ENCODE measurements around the gene ELMO1.
A peak's percentile ranks its signal among the peaks of the same experiment; 100 is the strongest.

The ELMO1 gene

DNA sequence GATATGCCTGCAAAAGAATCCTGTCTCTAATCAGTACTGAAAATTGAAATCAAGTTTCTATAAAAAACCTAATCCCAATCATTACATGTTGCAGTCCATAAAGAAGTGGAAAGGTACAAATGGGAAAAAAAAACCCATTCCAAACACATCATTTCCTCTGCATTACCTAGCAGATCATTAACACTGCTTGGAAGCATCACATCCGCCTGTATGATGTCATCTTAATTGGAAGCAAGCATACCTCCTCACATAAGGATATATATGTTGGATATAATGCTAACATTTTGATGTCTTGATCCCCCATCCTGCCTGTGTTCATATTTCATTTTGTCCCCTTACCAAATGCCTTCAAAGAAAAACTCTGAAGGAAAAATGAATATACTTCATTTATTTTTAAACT is 483.0 kb downstream of the ELMO1 start:
- no peak for DNase-seq

GRCh38 chr7:36964297-36964696 is 484.4 kb downstream of the ELMO1 start:
- DNase-seq = no peak

DNA sequence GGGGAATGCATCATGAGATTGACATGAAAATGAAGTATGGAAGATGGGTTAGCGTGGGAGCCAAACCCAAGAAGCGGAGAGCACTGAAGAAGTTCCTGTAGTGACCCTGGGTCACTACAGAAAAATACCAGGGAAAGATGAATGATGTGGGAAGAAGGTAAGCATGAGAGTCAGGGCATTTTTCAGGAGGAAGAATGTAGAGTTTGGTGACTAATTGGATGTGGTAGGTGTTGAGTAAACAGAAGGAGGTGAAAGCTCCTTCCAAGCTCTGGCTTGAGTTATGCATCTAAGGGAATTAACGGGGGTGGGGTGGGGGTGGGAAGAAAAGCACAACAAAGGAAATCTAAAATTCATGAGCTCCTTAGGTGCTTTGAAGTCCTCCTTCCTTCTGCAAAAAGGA is 486.3 kb downstream of the ELMO1 start:
- DNase-seq = no peak

- DNase-seq = no peak
These were observed 487.0 kb downstream of the ELMO1 start for GRCh38 chr7:36961693-36962092.

DNA sequence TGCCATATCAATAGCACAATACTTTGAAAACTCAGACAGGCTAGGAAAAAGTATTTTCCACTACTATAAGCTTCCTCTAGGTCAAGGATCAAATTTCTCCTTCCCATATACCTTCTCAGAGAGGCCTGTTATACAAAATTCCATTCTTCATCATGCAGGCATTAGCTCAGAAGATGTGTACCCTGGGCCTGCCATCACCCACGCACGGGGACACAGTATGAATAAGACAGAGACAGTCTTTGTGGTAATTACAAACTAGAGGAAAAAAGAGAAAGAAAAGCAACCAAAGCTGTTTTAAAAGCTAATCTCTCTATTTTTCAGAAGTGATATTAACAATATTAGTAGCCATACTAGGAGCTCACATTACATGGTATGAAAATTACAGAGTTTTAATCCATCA is 487.6 kb downstream of the ELMO1 start:
- DNase-seq = no peak

- DNase-seq = no peak
These were observed 488.6 kb downstream of the ELMO1 start for GRCh38 chr7:36960105-36960504.

DNA sequence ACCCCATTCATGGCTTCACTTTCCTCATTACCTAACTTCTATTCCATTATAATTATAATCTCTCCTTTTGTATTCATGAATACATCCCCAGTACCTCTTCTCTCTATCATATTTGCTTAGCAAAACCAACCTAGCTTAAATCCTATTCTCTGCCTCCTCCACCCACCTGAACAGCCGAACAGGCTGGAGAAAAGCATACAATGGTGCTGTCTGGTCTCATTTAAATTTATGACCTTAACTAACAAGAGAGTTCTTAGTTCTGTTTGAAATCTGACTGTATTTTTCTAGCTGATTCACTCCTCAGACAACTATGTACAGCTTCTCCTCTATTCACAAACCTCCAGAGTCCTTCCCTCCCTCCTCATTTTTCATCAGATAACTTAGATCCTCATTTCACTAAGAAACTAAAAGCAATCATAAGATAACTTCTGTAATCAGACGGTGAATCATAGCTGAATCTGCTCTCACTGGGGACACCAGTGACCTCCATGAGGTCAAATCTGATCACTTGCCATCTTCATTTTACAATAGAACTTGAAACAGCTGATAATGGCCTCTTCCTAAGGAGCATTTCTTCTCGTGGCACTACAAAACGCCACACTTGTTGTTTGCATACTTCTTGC is 490.4 kb downstream of the ELMO1 start:
- DNase-seq = no peak

DNA sequence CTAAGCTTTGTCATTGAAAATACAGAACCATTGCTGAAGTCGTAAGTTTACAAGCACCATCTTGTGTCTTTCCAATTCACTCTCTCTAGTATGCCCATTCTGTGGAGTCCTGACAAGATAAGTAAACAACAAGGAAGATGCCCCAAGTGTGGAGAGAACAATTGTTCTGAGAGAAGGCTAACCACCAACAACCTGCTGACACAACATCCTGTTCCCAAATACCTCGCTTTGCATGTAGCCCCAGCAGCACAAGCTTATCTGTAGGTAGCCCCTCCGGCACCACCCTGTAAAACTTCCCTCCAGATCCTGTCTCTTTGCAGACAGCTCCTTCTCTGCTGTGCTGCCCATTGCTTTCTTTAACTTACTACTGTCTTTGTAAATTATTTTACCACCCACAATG is 491.0 kb downstream of the ELMO1 start:
- DNase-seq = no peak

- DNase-seq = no peak
These were observed 491.9 kb downstream of the ELMO1 start for GRCh38 chr7:36956814-36957213.

DNA sequence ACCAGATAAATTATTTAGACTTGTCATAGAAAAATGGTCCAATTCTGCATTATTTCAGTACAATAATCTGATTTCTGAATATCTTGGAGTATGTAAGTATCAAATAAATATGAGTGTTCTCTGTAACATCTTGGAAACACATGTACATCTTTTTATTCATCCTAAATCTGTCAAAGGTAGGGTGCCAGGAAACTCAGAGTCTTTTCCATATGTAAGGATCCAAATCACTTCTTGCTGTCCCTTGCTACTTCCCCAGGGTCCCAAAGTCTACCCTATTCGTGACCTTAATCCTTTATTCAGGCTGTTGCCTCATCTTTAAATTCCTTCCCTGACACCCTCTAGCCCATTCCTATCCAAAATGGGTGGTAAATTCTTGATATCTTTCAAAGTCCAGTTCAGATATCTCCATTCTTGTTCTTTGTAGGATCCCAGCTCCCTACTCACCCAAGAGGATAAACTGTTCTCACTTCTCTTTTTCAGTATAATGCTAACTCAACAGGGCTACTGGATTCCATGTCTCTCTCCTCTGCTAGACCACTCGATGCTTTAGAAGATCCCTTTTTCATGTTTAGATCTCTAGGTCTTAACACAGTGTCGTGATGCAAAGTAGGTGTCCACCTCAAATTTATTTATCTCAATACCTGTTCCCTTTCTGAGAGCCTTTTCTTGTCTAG is 493.1 kb downstream of the ELMO1 start:
- no peak for DNase-seq

DNA sequence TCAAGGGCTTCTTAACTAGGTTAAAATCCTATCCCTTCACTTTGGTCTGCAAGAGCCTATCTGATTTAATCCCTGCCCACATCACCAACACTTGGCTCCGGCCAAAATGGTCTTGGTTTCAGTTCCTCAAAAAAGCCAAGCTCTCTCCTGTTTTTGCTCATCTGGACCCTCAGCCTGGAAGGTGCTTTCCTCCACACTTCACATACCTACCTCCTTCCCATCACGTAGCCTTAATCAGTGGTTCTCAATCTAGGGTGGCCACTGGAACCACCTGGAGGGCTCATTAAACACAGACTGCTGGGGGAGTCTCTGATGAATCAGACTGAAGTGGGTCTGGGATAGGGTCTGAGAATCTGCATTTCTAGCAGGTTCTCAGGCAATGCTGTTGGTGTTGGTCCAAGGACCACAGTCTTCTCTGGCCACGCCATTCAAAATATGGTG is 497.4 kb downstream of the ELMO1 start:
- no peak for DNase-seq

DNA sequence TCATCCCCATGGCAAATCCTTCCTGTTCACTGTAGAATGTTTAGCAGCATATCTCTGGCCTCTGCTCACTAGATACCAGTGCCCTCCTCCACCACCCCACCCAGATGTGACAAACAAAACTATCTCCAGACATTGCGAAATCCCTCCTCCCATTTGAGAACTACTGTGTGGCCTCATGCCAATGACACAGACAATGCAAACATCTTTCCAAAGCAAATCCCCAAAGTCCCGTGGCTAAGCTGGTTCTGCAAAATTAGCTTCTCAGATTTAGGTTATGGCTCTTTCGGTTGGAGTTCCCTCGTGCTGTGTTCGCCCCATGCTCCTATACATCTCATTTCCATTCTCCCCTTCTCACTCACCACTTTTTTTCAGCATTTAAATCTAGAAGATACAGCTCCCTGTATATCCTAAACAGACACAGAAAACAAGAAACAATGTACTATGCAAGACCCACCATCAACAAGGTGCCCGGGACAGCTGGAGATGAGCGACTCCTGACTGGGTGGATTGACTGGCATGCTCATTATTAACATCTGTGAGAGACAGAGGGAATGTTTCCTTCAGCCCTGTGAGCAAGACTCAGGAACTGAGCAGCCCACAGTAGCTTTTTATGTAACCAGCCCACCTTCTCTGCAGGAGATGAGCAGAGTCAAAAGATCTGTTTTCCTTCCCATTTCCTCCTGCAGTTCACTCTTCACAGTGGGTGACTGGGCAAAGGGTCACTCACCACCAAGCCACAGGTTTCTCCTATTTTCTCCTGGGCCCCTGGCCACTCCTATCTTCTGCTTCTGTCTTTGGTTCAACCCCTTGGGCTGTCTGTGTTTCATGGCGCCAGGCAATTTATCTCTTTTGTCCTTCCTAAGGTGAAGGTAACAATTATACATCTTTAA is 498.7 kb downstream of the ELMO1 start:
- DNase-seq = peak in 1 of 2 donors; percentile 36

- no peak for DNase-seq
These were observed 502.3 kb downstream of the ELMO1 start for GRCh38 chr7:36946401-36946739.

- DNase-seq = no peak
These were observed 502.9 kb downstream of the ELMO1 start for GRCh38 chr7:36945612-36946400.

GRCh38 chr7:36944838-36945237 is 503.8 kb downstream of the ELMO1 start:
- no peak for DNase-seq

DNA sequence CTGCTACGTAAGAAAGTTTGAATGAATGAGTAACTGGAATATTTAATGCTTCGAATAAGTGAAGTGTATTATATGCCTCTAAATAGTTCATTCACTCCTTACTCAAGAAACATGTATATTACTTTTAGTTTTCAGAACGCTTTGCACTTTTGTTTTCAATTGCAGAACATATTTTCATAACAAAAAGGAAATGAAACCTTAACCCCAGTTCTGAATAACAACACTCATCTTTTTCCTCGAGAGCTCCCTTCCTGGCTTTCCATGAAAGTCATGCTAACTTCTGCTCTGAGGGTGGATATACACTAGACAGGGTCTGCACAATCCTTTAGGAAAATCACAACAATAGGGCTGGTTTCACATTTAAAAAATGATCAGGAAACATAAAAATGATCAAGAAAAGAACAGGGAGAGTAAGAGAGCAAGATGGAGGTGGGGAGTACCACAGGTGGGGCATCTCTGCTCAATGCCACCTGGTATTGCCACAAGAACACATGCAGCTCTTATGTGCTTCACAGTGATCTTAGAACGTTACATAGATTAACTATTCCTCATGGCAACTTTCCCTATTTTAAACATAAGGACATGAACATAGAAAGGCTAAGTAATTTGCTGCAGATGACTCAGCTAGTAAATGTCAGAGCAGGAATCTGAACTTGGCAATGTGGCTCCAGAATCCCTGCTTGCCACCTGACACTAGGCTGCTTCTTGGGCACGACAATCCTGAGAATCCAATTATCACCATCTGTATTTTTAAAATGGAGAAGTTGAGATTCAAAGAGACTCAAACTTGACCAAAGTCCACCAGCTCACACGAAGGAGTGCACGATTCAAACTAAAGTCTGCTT is 504.9 kb downstream of the ELMO1 start:
- no peak for DNase-seq

- no peak for DNase-seq
These were observed 505.7 kb downstream of the ELMO1 start for GRCh38 chr7:36942955-36943354.

DNA sequence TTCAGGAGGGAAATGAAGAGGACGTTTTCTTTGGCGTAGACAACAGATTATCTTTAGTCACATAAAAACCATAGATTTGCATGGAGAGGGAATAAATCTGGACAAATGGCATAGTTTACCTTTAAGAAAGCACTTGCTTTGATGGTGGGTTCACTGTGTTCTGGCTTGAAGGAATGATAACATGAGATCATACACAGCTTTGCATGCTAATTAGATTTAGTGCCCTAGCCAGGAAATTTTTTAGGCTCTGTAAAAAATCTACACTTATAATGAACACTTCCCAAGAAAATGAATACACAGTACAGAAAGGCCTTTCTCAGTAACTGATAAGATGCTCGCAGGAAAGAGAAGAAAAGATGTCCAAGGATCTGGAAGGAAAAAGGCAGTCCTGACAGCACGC is 506.1 kb downstream of the ELMO1 start:
- DNase-seq = no peak

DNA sequence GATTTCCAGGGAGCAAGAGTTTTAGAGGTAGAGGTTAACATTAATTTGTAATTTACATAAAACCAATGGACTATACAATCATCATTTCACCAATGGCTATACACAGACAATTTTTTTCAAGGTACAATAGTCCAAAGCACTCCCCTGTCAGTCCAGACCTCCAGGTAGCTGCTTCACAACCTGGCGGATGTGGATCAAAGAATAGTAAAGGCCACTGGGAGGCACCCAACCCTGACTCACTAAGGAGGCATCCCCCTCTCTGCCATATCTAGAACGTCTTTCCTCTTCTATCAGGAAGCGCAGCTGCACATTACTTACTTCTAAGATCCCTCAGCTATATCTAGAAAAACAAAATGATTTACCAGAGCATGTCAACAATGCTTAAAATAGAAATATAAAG is 506.6 kb downstream of the ELMO1 start:
- no peak for DNase-seq

- no peak for DNase-seq
These were observed 507.3 kb downstream of the ELMO1 start for GRCh38 chr7:36941359-36941758.

DNA sequence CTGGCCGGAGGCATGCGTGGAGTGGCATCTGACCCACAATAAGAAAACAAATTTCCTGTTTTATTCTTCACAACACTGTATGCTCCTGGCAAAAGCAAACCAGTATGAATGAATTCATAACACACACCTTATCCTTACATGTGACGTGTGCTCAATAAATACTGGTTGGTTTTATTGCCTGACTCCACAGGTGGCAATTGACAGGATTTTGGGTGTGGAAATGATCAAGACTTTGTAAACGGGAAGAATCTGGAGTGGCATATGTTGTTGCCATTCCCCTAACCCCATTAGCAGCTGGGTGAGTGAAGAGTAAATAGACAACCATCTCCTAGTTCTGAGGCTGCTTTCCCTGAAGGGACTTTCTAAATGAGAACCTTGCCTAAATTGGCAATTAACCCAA is 508.8 kb downstream of the ELMO1 start:
- DNase-seq = no peak

All from CD4-positive, alpha-beta T cell treated with Interleukin-4 for 1 hour (primary cell).